Activated naive CD4-positive, alpha-beta T cell treated with anti-CD3 and anti-CD28 coated beads, Interleukin-2, amount 10 ng/mL, durations not matched to agents 5 hours and 36 hours (primary cell): ENCODE data around the gene ELFN1. TPM values are rescaled to one million over a fixed set of nuclear protein-coding genes. Genes with fewer than 3 reads are reported as not detected.

Experiments
- total RNA-seq, 2 experiments: library from RNA; stranded (reverse); gene quantifications; one replicate each; pipeline ENCODE4 v1.2.3, GENCODE V29; 2021

ELFN1 gene
- total RNA-seq = under 1 TPM in 1 of 2 experiments, not detected in 1; 0.05 TPM

DNA sequence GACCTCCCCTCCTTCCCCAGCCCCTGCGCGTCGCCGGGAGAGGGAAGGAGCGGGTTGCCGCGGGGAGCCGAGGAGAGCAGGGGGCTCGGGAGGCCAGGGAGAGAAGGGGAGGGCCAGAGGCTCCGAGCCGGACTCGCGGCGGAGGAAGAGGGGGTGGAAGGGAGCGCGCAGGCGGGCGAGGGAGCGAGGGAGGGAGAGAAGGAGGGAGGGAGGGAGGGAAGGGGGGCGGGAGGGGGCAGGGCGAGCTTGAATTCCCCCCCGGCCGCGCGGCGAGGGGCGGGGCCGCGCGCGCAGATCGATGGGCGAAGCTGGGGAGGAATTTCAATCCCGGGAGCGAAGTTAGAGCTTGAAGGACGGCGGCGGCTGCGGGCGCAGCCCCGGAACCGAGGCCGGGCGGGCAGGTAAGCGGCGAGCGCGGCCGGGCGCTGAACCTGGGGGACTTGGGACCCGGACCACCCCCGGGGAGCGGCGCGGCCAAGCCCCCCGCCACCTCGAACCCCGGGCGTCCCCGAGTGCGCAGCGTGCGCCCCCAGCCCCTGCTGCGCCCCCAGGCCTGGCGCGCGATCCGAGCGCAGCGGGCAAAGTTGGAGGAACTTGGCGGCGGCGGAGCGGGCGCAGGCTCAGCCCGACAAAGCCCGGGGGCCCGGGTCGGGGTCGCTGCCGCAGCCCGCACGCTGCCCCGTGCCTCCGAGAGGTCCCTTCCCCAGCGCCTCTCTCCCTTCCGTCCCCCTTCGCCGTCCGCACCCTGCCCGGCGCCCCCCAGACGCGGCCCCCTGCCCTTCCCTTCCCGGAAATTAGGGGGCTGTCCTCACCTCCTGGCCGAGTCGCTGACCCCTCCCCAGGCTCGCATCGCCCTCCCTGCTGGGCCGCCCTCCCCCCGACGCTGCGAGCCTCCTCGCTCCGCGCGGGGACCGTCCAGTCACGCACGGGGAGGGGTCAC lies at the start of gene ELFN1:
Gene ELFN1, plus strand, starts transcription at position 324 of the 940 bp plus-strand sequence. CDS start 74,320 bp downstream, outside the sequence.

Other genes starting within 250 kb of the ELFN1 start
- gene MICALL2, start 210.8 kb upstream of the ELFN1 start, total RNA-seq = 1 to 10 TPM; 2.0 TPM
- gene INTS1, start 165.9 kb upstream of the ELFN1 start, total RNA-seq = 10 to 100 TPM; 88.2 to 88.4 TPM
- gene MAFK, start 139.6 kb upstream of the ELFN1 start, total RNA-seq = 10 to 100 TPM; 31.0 to 33.6 TPM
- gene TMEM184A, start 114.1 kb upstream of the ELFN1 start, total RNA-seq = not detected
- gene PSMG3, start 100.2 kb upstream of the ELFN1 start, total RNA-seq = 10 to 100 TPM; 24.5 to 26.2 TPM